OCI-LY7 (cell line): ENCODE data around the gene CTNND2. TPM values are rescaled to one million over a fixed set of nuclear protein-coding genes. Genes with fewer than 3 reads are reported as not detected.

ENCODE experiments used
- BruUV-seq: library from RNA; stranded (reverse); fragments of 400-500 nt; replicated peaks from 2 replicates; lab custom pipeline; 2021; lab: Mats Ljungman, UMichigan
- CTCF ChIA-PET: fragments of 300-600 bp; sonication (Branson Sonifier 250); formaldehyde crosslinking; loops from one replicate; lab custom pipeline; 2022; ENCODE audit warnings: antibody characterized with exemption; ENCODE audit not compliant: unreplicated experiment; lab: Charles Lee
- POLR2A ChIA-PET: fragments of 300-600 bp; sonication (Branson Sonifier 250); formaldehyde crosslinking; loops from one replicate; lab custom pipeline; 2022; ENCODE audit warnings: antibody characterized with exemption; lab: Charles Lee
- DNase-seq: peaks from one replicate; pipeline ENCODE4 v3.0.0-alpha.2; 2015; ENCODE audit warnings: low spot score
- H2AFZ ChIP-seq: fragments of 200-600 bp; sonication (generic), shearing (Covaris generic); 2 replicates; pipeline ENCODE4 v1.6.1; 2014; ENCODE audit warnings: mild to moderate bottlenecking, antibody characterized with exemption, low read length, moderate library complexity
- H3K27ac ChIP-seq: fragments of 200-600 bp; sonication (generic); 2 replicates; pipeline ENCODE4 v1.5.1; 2014; ENCODE audit warnings: mixed run types, low read depth, mild to moderate bottlenecking, moderate library complexity, low read length, inconsistent platforms; ENCODE audit not compliant: poor library complexity, severe bottlenecking
- H3K36me3 ChIP-seq: fragments of 200-600 bp; sonication (generic); 2 replicates; pipeline ENCODE4 v1.6.1; 2014; ENCODE audit warnings: mild to moderate bottlenecking, antibody characterized with exemption, low read length, moderate library complexity, mixed read lengths; ENCODE audit not compliant: insufficient read depth
- H3K4me1 ChIP-seq: fragments of 200-600 bp; sonication (generic); 2 replicates; pipeline ENCODE4 v1.5.1; 2014; ENCODE audit warnings: mild to moderate bottlenecking, low read length; ENCODE audit not compliant: insufficient read depth, poor library complexity, severe bottlenecking
- H3K4me2 ChIP-seq: fragments of 200-600 bp; sonication (generic); 2 replicates; pipeline ENCODE4 v1.6.1; 2014; ENCODE audit warnings: mild to moderate bottlenecking, low read length
- H3K4me3 ChIP-seq: fragments of 200-600 bp; sonication (generic); 2 replicates; pipeline ENCODE4 v1.5.1; 2014; ENCODE audit warnings: mild to moderate bottlenecking, low read depth, low read length; ENCODE audit not compliant: poor library complexity, severe bottlenecking
- H3K79me2 ChIP-seq: fragments of 200-600 bp; sonication (generic); 2 replicates; pipeline ENCODE4 v1.6.1; 2016; ENCODE audit warnings: low read depth, mild to moderate bottlenecking, low read length, moderate library complexity, mixed read lengths; ENCODE audit not compliant: insufficient read depth
- H3K9me2 ChIP-seq: fragments of 200-600 bp; sonication (generic); 2 replicates; pipeline ENCODE4 v1.6.1; 2016; ENCODE audit warnings: mild to moderate bottlenecking, low read length, mixed read lengths; ENCODE audit not compliant: insufficient read depth
- H3K9me3 ChIP-seq: fragments of 200-600 bp; sonication (generic); 2 replicates; pipeline ENCODE4 v1.6.1; 2014; ENCODE audit warnings: mild to moderate bottlenecking, mixed run types, low read length, mixed read lengths
- H4K20me1 ChIP-seq: fragments of 200-600 bp; sonication (generic); 2 replicates; pipeline ENCODE4 v1.6.1; 2014; ENCODE audit warnings: mild to moderate bottlenecking, antibody characterized with exemption, low read length, moderate library complexity, mixed read lengths; ENCODE audit not compliant: insufficient read depth
- EZH2phosphoT487 ChIP-seq: fragments of 200-600 bp; sonication (generic); IDR thresholded peaks from 2 replicates; pipeline ENCODE4 v1.6.1; 2018; ENCODE audit warnings: low read depth, borderline replicate concordance, mild to moderate bottlenecking, mixed run types, antibody characterized with exemption, low read length, moderate library complexity, mixed read lengths
- intact Hi-C: fragments of 100-400 bp; cut with micrococcal nuclease; formaldehyde crosslinking; loops from one replicate; pipeline ENCODE4 v1.10.0; 2022; ENCODE audit not compliant: unreplicated experiment
- total RNA-seq, 2 experiments: library from RNA; depleted of rRNA in 1 of 2; stranded (reverse); fragments of >200 nt in 1 of 2; shearing (Covaris generic) in 1 of 2; gene quantifications; 2 replicates each; pipeline ENCODE4 v1.2.3, GENCODE V29; 2014 to 2022
- TF ChIP-seq, protein P1 (sequence below): fragments of 200-600 bp; sonication (generic); conservative IDR thresholded peaks from 2 replicates; pipeline ENCODE4 v1.5.1; 2014; ENCODE audit warnings: mild to moderate bottlenecking, antibody characterized with exemption, low read length, moderate library complexity, mixed read lengths

CTNND2 gene
- total RNA-seq, 2 experiments from 2014 or later = not detected

DNA sequence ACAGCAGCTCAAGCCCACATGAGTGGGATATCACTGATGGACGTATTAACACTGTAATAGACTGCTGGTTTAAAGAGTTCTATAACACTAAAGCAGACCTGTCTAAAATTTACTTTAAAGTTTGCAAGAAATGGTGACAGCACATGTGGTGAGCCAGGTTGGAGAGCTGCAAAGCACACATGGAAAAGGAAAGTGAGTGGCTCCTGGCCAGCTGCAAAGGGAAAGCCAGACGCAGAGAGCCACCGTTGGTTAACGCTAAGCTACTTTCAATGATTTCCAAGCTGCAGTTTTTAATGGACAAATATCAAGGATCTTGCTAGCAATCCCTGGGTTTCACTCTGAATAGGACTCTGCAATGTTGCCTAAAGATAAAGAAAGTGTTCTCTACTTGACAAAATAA, 89.9 kb downstream of the CTNND2 start:
- H3K4me3 ChIP-seq = no peak overlapping the region
- no TSS peak for BruUV-seq
- ChIA-PET CTCF (no interaction called here), POLR2A (no interaction called here)
- no peaks in the 10 kb centered on the region for H3K9me2 ChIP-seq
- H3K4me1 ChIP-seq = no peaks in the 10 kb centered on the region
- no peak overlapping the region for H3K27ac ChIP-seq
- H3K9me3 ChIP-seq = no peaks in the 10 kb centered on the region
- H4K20me1 ChIP-seq = no peaks in the 10 kb centered on the region
- intact Hi-C loops = no loop called here
- H3K36me3 ChIP-seq = no peaks in the 10 kb centered on the region
- no peak overlapping the region for H3K4me2 ChIP-seq
- no peak for DNase-seq
- H3K79me2 ChIP-seq = no peaks in the 10 kb centered on the region
- TF ChIP-seq, protein P1, sequence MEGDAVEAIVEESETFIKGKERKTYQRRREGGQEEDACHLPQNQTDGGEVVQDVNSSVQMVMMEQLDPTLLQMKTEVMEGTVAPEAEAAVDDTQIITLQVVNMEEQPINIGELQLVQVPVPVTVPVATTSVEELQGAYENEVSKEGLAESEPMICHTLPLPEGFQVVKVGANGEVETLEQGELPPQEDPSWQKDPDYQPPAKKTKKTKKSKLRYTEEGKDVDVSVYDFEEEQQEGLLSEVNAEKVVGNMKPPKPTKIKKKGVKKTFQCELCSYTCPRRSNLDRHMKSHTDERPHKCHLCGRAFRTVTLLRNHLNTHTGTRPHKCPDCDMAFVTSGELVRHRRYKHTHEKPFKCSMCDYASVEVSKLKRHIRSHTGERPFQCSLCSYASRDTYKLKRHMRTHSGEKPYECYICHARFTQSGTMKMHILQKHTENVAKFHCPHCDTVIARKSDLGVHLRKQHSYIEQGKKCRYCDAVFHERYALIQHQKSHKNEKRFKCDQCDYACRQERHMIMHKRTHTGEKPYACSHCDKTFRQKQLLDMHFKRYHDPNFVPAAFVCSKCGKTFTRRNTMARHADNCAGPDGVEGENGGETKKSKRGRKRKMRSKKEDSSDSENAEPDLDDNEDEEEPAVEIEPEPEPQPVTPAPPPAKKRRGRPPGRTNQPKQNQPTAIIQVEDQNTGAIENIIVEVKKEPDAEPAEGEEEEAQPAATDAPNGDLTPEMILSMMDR = no peak
- TF ChIP-seq EZH2phosphoT487 = no peak
- H2AFZ ChIP-seq = no peak overlapping the region

DNA sequence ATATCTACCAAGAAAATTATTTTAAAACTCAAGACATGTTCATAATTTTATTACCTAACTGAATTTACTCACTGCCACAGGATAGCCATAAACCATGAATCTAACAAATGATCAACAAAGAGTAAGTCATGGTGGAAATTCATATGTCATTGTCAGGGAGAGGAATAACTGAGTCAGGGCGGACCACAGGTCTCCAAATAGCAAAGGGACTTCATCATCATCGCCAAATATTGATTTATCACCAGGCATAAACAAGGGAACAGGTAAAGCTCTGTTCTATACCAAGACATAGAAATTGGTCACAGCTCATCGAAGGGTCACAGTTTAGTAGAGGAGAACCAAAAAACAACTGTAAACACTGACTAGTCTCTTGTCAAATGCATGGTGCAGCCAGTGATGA, 94.8 kb downstream of the CTNND2 start:
- DNase-seq = no peak
- Histone ChIP-seq H3K4me1 (no peaks in the 10 kb centered on the region), H3K27ac (no peak overlapping the region), H3K36me3 (no peaks in the 10 kb centered on the region), H3K9me2 (no peaks in the 10 kb centered on the region), H2AFZ (no peak overlapping the region), H3K4me2 (no peak overlapping the region), H3K79me2 (no peaks in the 10 kb centered on the region), H4K20me1 (no peaks in the 10 kb centered on the region), H3K9me3 (no peaks in the 10 kb centered on the region), H3K4me3 (no peak overlapping the region)
- CTCF ChIA-PET = no interaction called here
- POLR2A ChIA-PET = interaction anchor here (0.8 kb wide), 1 partner anchor 327 kb away, joined by 3 read pairs; no protein-coding TSS in a partner anchor
- no peak for TF ChIP-seq EZH2phosphoT487
- TF ChIP-seq, protein P1 = no peak
- BruUV-seq = no TSS peak
- intact Hi-C loops = no loop called here

DNA sequence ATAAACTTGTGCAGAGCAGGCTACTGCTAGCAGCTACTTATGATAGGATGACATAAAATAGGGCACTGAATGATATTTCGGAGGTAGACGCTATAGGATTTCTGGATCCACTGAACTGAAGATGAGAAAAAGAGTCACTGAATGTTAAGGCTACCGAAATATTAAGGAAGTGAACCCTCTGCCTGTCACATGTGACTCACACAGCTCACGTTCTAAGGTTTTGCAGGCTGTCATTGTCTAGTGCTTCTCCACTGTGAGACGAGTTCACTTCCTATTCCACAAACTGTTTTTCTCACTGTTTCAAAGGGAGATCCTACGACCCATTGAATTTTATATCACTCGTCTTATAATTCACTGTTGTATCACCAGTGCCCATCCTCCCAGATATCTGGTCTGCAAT, 100.8 kb downstream of the CTNND2 start:
- Histone ChIP-seq H3K9me3 (no peaks in the 10 kb centered on the region), H3K79me2 (no peaks in the 10 kb centered on the region), H2AFZ (no peak overlapping the region), H4K20me1 (no peaks in the 10 kb centered on the region), H3K36me3 (no peaks in the 10 kb centered on the region), H3K4me1 (no peaks in the 10 kb centered on the region), H3K9me2 (no peaks in the 10 kb centered on the region), H3K4me2 (no peak overlapping the region), H3K4me3 (no peak overlapping the region), H3K27ac (no peak overlapping the region)
- no peak for TF ChIP-seq EZH2phosphoT487
- TF ChIP-seq, protein P1 = no peak
- DNase-seq = no peak
- no TSS peak for BruUV-seq
- CTCF ChIA-PET = no interaction called here
- intact Hi-C loops = no loop called here
- POLR2A ChIA-PET = no interaction called here
